Measurements from ENCODE around the gene TREM1.
A peak's percentile ranks its signal among the peaks of the same experiment; 100 is the strongest.

The TREM1 gene

GRCh38 chr6:41283600-41283999 is 2.9 kb downstream of the TREM1 start:
- TF ChIP-seq CTCF (IDR thresholded peaks at IDR 0.05; ENCODE audit: low read depth, low read length, missing control alignments): no peak
- no peak for DNase-seq (ENCODE audit: low read depth)
- H3K4me3 ChIP-seq (ENCODE audit: low read depth, low read length): no peak overlapping the region
- in situ Hi-C loops (cut with HindIII; ENCODE audit: low sequenced_read_pairs): no loop called here

- TF ChIP-seq CTCF (IDR thresholded peaks at IDR 0.05; ENCODE audit: low read depth, low read length, missing control alignments): no peak
- no peak for DNase-seq (ENCODE audit: low read depth)
- H3K4me3 ChIP-seq (ENCODE audit: low read depth, low read length): no peak overlapping the region
- in situ Hi-C loops (cut with HindIII; ENCODE audit: low sequenced_read_pairs): no loop called here
Observed at GRCh38 chr6:41280381-41281057, 6.0 kb downstream of the TREM1 start.

- peak; percentile 12 for DNase-seq (ENCODE audit: low read depth)
- in situ Hi-C loops (cut with HindIII; ENCODE audit: low sequenced_read_pairs): no loop called here
- H3K4me3 ChIP-seq (ENCODE audit: low read depth, low read length): no peak overlapping the region
Observed at GRCh38 chr6:41278699-41279405, 7.6 kb downstream of the TREM1 start.

GRCh38 chr6:41277605-41278004 is 8.9 kb downstream of the TREM1 start:
- TF ChIP-seq CTCF (IDR thresholded peaks at IDR 0.05; ENCODE audit: low read depth, low read length, missing control alignments): no peak
- H3K4me3 ChIP-seq (ENCODE audit: low read depth, low read length): no peak overlapping the region
- in situ Hi-C loops (cut with HindIII; ENCODE audit: low sequenced_read_pairs): no loop called here
- no peak for DNase-seq (ENCODE audit: low read depth)

More at GRCh38 chr6:41278699-41279405, 7.6 kb downstream of the TREM1 start:
- TF ChIP-seq CTCF (IDR thresholded peaks at IDR 0.05; ENCODE audit: low read depth, low read length, missing control alignments): peak; percentile 41

- in situ Hi-C loops (cut with HindIII; ENCODE audit: low sequenced_read_pairs): no loop called here
- DNase-seq (ENCODE audit: low read depth): no peak
- H3K4me3 ChIP-seq (ENCODE audit: low read depth, low read length): no peak overlapping the region
- no peak for TF ChIP-seq CTCF (IDR thresholded peaks at IDR 0.05; ENCODE audit: low read depth, low read length, missing control alignments)
Observed at GRCh38 chr6:41275489-41275888, 11.0 kb downstream of the TREM1 start.

- in situ Hi-C loops (cut with HindIII; ENCODE audit: low sequenced_read_pairs): no loop called here
- TF ChIP-seq CTCF (IDR thresholded peaks at IDR 0.05; ENCODE audit: low read depth, low read length, missing control alignments): no peak
Observed at GRCh38 chr6:41274256-41274655, 12.2 kb downstream of the TREM1 start.

More at GRCh38 chr6:41274256-41274655, 12.2 kb downstream of the TREM1 start:
- DNase-seq (ENCODE audit: low read depth): no peak
- no peak overlapping the region for H3K4me3 ChIP-seq (ENCODE audit: low read depth, low read length)
